Testis (tissue), 2 donors: ENCODE data around the gene BMAL1.

Source experiments
- POLR2A ChIP-seq: fragments of 450-650 bp; IDR thresholded peaks from one replicate; pipeline ENCODE4 v1.6.1; 2017; ENCODE audit warnings: antibody characterized with exemption, mild to moderate bottlenecking, moderate library complexity
- TF ChIP-seq, protein P1 (sequence below), 3 experiments: fragments of 450-650 bp in 2 of 3; fragments of 200-600 bp in 1 of 3; sonication (generic) in 1 of 3; IDR thresholded peaks; one replicate each; pipeline ENCODE4 v1.5.1; 2016 to 2019; ENCODE audit warnings: antibody characterized with exemption in 3 of 3, mild to moderate bottlenecking in 2 of 3, moderate library complexity in 1 of 3

DNA sequence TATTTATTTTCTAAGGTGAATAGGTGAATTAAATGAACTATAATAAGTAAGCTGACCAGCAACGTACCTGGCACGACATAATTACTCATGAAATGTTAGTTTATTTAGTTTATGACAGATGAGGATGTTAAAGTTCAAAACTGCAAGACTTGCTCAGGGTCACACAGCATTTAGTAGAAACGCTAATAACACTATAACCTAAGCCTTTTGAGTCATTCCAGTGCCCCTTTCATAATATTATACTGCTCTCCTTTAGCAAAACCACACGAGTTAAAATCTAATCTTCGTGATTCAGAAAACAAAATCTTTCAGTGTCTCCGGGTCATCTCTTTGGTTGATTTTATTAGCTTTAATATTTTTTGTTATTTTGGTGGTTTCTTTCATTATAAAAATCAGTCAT lies 145.8 kb downstream of the BMAL1 start:
- TF ChIP-seq, protein P1, sequence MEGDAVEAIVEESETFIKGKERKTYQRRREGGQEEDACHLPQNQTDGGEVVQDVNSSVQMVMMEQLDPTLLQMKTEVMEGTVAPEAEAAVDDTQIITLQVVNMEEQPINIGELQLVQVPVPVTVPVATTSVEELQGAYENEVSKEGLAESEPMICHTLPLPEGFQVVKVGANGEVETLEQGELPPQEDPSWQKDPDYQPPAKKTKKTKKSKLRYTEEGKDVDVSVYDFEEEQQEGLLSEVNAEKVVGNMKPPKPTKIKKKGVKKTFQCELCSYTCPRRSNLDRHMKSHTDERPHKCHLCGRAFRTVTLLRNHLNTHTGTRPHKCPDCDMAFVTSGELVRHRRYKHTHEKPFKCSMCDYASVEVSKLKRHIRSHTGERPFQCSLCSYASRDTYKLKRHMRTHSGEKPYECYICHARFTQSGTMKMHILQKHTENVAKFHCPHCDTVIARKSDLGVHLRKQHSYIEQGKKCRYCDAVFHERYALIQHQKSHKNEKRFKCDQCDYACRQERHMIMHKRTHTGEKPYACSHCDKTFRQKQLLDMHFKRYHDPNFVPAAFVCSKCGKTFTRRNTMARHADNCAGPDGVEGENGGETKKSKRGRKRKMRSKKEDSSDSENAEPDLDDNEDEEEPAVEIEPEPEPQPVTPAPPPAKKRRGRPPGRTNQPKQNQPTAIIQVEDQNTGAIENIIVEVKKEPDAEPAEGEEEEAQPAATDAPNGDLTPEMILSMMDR (IDR thresholded peaks at IDR 0.05): no peak
- no peak for TF ChIP-seq POLR2A
